Ovary (tissue), 3 donors: ENCODE results near the gene KRTAP10-2.

Source experiments
- POLR2A ChIP-seq: fragments of 450-650 bp; IDR thresholded peaks from one replicate; pipeline ENCODE4 v1.6.1; 2017; ENCODE audit warnings: antibody characterized with exemption, mild to moderate bottlenecking, moderate library complexity
- TF ChIP-seq, protein P1 (sequence below), 3 donors: fragments of 450-650 bp in 2 of 3; fragments of 200-600 bp in 1 of 3; IDR thresholded peaks; one replicate each; pipeline versions ENCODE4 v1.5.1 to v1.8.0; 2016 to 2022; ENCODE audit warnings: antibody characterized with exemption in 3 of 3, mild to moderate bottlenecking in 1 of 3
- donor health status: DM: no; HTN: no; CAD: no.

DNA sequence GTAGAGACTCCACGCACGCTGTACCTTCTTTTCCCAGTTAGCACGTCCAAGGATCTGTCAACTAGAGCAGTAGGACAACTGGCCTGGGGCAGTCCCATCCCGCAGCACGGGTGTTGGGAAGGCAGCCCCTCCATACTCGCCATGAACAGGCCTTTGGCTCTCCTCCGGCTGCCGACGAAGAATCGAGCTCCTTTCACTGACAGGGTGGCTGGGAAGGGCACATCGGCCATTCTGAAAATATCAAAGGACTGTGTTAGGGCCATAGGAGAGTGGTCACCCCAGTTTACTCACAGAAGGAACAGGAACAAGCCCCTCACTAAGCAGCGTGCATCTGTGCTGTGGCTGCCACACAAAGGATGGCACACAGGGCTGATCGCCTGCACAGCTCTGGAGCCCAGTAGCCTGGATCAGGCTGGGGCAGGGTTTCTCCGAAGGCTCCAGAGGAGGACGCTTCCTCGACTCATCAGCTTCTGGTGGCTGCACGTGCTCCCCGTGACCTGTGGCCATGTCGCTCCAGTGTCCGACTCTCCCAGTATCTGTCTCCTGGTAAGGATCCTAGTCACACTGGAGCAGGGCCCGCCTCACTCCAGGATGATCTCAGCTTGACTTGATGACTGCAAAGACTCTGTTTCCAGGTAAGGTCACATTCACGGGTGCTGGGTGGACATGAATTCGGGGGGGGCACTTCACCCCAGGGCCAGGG, 20.3 kb downstream of the KRTAP10-2 start:
- TF ChIP-seq POLR2A = no peak
- TF ChIP-seq, protein P1, sequence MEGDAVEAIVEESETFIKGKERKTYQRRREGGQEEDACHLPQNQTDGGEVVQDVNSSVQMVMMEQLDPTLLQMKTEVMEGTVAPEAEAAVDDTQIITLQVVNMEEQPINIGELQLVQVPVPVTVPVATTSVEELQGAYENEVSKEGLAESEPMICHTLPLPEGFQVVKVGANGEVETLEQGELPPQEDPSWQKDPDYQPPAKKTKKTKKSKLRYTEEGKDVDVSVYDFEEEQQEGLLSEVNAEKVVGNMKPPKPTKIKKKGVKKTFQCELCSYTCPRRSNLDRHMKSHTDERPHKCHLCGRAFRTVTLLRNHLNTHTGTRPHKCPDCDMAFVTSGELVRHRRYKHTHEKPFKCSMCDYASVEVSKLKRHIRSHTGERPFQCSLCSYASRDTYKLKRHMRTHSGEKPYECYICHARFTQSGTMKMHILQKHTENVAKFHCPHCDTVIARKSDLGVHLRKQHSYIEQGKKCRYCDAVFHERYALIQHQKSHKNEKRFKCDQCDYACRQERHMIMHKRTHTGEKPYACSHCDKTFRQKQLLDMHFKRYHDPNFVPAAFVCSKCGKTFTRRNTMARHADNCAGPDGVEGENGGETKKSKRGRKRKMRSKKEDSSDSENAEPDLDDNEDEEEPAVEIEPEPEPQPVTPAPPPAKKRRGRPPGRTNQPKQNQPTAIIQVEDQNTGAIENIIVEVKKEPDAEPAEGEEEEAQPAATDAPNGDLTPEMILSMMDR (IDR thresholded peaks at IDR 0.05) = no peak
